DLD1 (cell line): ENCODE results near the gene OR2V1.
"Not testable (repeated sequence)": the region's sequence is repeated elsewhere in the genome, so short reads cannot be mapped to it uniquely, and the experiment has no call there.

Experiments used
- in situ Hi-C: cut with HindIII; loops from 2 replicates; pipeline ENCODE4 v1.10.0; 2017; ENCODE audit warnings: low sequenced_read_pairs

Gene OR2V1

GRCh38 chr5:181130832-181131496, at the start of gene OR2V1:
TSS of gene OR2V1 (minus strand) at chr5:181131169. CDS start at chr5:181125304, 5,865 bp downstream.
- in situ Hi-C loops, result no loop called here

- in situ Hi-C loops, result not testable (repeated sequence)
Measured at GRCh38 chr5:181177559-181177958, 46.6 kb upstream of the OR2V1 start.

GRCh38 chr5:181176254-181176952, 45.4 kb upstream of the OR2V1 start:
- in situ Hi-C loops, result no loop called here

- in situ Hi-C loops, result no loop called here
Measured at GRCh38 chr5:181173420-181174342, 42.7 kb upstream of the OR2V1 start.

GRCh38 chr5:181173027-181173419, 42.1 kb upstream of the OR2V1 start:
- in situ Hi-C loops, result no loop called here

GRCh38 chr5:181171782-181172181, 40.8 kb upstream of the OR2V1 start:
- in situ Hi-C loops, result no loop called here

GRCh38 chr5:181170996-181171395, 40.0 kb upstream of the OR2V1 start:
- in situ Hi-C loops, result no loop called here

GRCh38 chr5:181170237-181170825, 39.4 kb upstream of the OR2V1 start:
- in situ Hi-C loops, result no loop called here

- in situ Hi-C loops, result not testable (repeated sequence)
Measured at GRCh38 chr5:181169459-181170236, 38.7 kb upstream of the OR2V1 start.

- in situ Hi-C loops, result no loop called here
Measured at GRCh38 chr5:181168595-181169118, 37.7 kb upstream of the OR2V1 start.

GRCh38 chr5:181167814-181168488, 37.0 kb upstream of the OR2V1 start:
- in situ Hi-C loops, result no loop called here

GRCh38 chr5:181166812-181167733, 36.1 kb upstream of the OR2V1 start:
- in situ Hi-C loops, result no loop called here

GRCh38 chr5:181164076-181164952, 33.3 kb upstream of the OR2V1 start:
- in situ Hi-C loops, result no loop called here

GRCh38 chr5:181163487-181164075, 32.6 kb upstream of the OR2V1 start:
- in situ Hi-C loops, result no loop called here

GRCh38 chr5:181161534-181162175, 30.7 kb upstream of the OR2V1 start:
- in situ Hi-C loops, result no loop called here

GRCh38 chr5:181160755-181161533, 30.0 kb upstream of the OR2V1 start:
- in situ Hi-C loops, result not testable (repeated sequence)
